OCI-LY1 (cell line): ENCODE data around the gene TTC38.
A peak's percentile ranks its signal among the peaks of the same experiment; 100 is the strongest.

Experiments used
- H2AFZ ChIP-seq: fragments of 200-600 bp; sonication (generic), shearing (Covaris generic); 2 replicates; pipeline ENCODE4 v1.6.0; 2014; ENCODE audit warnings: antibody characterized with exemption, mild to moderate bottlenecking, low read length
- H3F3A ChIP-seq: fragments of 200-600 bp; sonication (generic), shearing (Covaris generic); 2 replicates; pipeline ENCODE4 v1.6.0; 2014; ENCODE audit warnings: mild to moderate bottlenecking, antibody characterized with exemption, low read length, moderate library complexity; ENCODE audit not compliant: insufficient read depth
- H3K27ac ChIP-seq: fragments of 200-600 bp; sonication (generic); 2 replicates; pipeline ENCODE4 v1.5.1; 2014; ENCODE audit warnings: low read length, mixed run types, mild to moderate bottlenecking, low read depth; ENCODE audit not compliant: poor library complexity, severe bottlenecking
- H3K27me3 ChIP-seq: fragments of 200-600 bp; sonication (generic); 2 replicates; pipeline ENCODE4 v1.6.0; 2014; ENCODE audit warnings: antibody characterized with exemption, mild to moderate bottlenecking, low read length, moderate library complexity; ENCODE audit not compliant: insufficient read depth
- H3K36me3 ChIP-seq: fragments of 200-600 bp; sonication (generic); 2 replicates; pipeline ENCODE4 v1.6.1; 2014; ENCODE audit warnings: mild to moderate bottlenecking, antibody characterized with exemption, low read length, moderate library complexity, mixed read lengths; ENCODE audit not compliant: insufficient read depth
- H3K4me1 ChIP-seq: fragments of 200-600 bp; sonication (generic); 2 replicates; pipeline ENCODE4 v1.5.1; 2014; ENCODE audit warnings: mild to moderate bottlenecking, low read length, moderate library complexity; ENCODE audit not compliant: insufficient read depth, severe bottlenecking
- H3K4me2 ChIP-seq: fragments of 200-600 bp; sonication (generic), shearing (Covaris generic); 2 replicates; pipeline ENCODE4 v1.6.1; 2014; ENCODE audit warnings: low read length
- H3K4me3 ChIP-seq: fragments of 200-600 bp; sonication (generic); 2 replicates; pipeline ENCODE4 v1.5.1; 2014; ENCODE audit warnings: low read length, low read depth, mild to moderate bottlenecking, mixed read lengths; ENCODE audit not compliant: poor library complexity, severe bottlenecking
- H3K79me2 ChIP-seq: fragments of 200-600 bp; shearing (Covaris generic); 2 replicates; pipeline ENCODE4 v1.6.1; 2016; ENCODE audit warnings: mixed run types, low read length, mixed read lengths; ENCODE audit not compliant: insufficient read depth
- H3K9ac ChIP-seq: fragments of 200-600 bp; sonication (generic), shearing (Covaris generic); 2 replicates; pipeline ENCODE4 v1.6.1; 2014; ENCODE audit warnings: mild to moderate bottlenecking, low read length, mixed read lengths
- H3K9me2 ChIP-seq: fragments of 200-600 bp; sonication (generic), shearing (Covaris generic); 2 replicates; pipeline ENCODE4 v1.6.1; 2014; ENCODE audit warnings: low read depth, mild to moderate bottlenecking, low read length, mixed read lengths
- H3K9me3 ChIP-seq: fragments of 200-600 bp; shearing (Covaris generic); 2 replicates; pipeline ENCODE4 v1.6.1; 2014; ENCODE audit warnings: low read length, mixed read lengths
- H4K20me1 ChIP-seq: fragments of 200-600 bp; sonication (generic), shearing (Covaris generic); 2 replicates; pipeline ENCODE4 v1.6.0; 2016; ENCODE audit warnings: mild to moderate bottlenecking, low read length; ENCODE audit not compliant: insufficient read depth
- EZH2 ChIP-seq: fragments of 200-600 bp; sonication (generic), shearing (Covaris generic); IDR thresholded peaks from 2 replicates; pipeline ENCODE4 v1.8.0; 2017; ENCODE audit warnings: borderline replicate concordance, mixed run types, mild to moderate bottlenecking, antibody characterized with exemption, low read length, moderate library complexity, mixed read lengths
- TF ChIP-seq, protein P1 (sequence below): fragments of 200-600 bp; sonication (generic), shearing (Covaris generic); IDR thresholded peaks from 2 replicates; pipeline ENCODE4 v1.5.1; 2017; ENCODE audit warnings: mild to moderate bottlenecking, antibody characterized with exemption, low read length, moderate library complexity, mixed read lengths

The TTC38 gene

DNA sequence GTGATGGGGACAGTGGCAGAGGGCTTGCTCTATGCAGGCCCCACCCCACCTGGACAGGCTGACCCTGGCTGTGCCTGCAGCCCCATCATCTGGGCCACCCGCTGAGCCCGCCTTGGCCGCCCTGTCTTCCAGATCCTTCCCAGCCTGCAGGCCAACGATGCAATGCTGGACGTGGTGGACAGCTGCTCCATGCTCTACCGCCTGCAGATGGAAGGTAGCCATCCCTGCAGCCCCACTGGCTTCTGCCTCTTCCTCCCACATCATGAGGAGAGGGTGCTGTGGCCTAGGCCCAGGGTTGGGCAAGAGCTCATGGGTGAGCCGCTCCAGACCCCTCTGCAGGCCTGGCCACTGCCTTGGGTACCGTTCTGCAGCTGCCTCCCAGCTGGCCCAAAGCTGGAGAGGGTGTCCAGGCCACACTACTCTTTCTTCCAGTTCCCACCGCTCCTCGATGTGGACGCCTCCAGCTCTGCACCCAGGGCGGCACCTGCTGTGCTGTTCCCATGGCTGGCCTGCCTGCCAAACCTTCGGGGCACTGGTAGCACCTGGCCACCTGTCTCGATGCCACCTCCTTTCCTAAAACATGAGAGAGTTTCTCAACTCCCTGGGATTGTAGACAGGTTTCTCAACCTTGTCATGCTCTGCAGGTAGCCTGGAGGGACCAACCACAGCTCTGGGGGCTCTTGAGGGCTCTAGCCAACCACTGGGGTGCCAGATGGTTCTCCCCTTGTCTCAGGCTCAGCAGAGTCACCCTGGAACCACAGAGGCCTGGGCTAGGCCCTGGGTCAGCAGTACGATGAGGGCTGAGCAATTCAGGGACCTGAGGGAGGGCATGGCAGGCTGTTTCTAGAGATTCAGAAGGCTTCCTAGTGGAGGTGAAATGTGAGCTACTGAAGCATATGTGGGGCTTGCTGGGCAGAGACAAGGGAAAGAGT is 19.4 kb downstream of the TTC38 start:
- Histone ChIP-seq H3K4me1 (peaks cover 11% of the 10 kb centered on the region), H3K36me3 (no peaks in the 10 kb centered on the region; the same call in 1 of the 2 replicates), H3K9me2 (no peaks in the 10 kb centered on the region), H3K79me2 (no peaks in the 10 kb centered on the region), H2AFZ (no peak overlapping the region), H3K4me3 (no peak overlapping the region), H4K20me1 (no peaks in the 10 kb centered on the region), H3F3A (no peaks in the 10 kb centered on the region), H3K27me3 (no peaks in the 10 kb centered on the region), H3K4me2 (peak overlapping the region; percentile 32; the same call in 1 of the 2 replicates), H3K27ac (no peak overlapping the region), H3K9ac (no peak overlapping the region), H3K9me3 (no peaks in the 10 kb centered on the region)
- TF ChIP-seq EZH2 = no peak
- TF ChIP-seq, protein P1, sequence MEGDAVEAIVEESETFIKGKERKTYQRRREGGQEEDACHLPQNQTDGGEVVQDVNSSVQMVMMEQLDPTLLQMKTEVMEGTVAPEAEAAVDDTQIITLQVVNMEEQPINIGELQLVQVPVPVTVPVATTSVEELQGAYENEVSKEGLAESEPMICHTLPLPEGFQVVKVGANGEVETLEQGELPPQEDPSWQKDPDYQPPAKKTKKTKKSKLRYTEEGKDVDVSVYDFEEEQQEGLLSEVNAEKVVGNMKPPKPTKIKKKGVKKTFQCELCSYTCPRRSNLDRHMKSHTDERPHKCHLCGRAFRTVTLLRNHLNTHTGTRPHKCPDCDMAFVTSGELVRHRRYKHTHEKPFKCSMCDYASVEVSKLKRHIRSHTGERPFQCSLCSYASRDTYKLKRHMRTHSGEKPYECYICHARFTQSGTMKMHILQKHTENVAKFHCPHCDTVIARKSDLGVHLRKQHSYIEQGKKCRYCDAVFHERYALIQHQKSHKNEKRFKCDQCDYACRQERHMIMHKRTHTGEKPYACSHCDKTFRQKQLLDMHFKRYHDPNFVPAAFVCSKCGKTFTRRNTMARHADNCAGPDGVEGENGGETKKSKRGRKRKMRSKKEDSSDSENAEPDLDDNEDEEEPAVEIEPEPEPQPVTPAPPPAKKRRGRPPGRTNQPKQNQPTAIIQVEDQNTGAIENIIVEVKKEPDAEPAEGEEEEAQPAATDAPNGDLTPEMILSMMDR = no peak

DNA sequence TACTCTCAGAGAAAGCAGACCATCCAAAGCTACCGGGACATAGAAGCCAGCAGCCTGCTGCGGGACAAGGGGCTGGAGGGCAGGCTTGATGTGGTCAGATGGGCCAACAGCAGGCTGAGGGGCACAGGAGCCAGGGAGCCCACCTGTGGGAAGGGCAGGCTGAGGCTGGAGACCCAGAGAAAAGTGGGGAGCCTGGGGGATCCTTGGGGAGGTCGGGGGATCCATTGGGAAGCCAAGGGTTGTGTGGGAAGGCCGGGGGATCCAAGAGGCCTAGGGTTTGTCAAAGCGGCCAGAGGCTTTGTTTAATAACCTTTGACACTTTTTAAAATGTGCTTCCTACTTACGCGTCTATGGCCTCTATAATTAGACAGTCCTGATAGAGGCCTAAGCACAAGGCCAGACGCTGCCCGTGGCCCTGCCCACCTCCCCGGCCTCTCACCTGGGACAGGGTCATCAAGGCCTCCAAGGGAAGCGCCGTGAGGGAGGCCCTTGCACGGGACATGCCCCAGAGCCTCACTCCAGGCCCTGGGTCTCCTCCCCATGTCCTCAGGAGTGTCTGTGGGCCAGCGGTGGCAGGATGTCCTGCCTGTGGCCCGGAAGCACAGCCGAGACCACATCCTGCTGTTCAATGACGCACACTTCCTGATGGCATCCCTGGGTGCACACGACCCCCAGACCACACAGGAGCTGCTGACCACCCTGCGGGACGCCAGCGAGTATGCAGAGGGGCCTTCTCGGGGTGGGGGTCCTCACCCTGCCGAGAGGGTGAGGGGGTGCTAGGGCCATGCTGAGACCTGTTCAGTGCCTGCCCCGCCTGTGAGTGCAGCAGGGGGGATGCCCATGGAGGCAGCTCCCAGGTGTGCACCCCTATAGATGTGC is 20.3 kb downstream of the TTC38 start:
- H3K27me3 ChIP-seq = no peaks in the 10 kb centered on the region
- H3K4me2 ChIP-seq = peak overlapping the region; percentile 32; the same call in 1 of the 2 replicates
- H4K20me1 ChIP-seq = no peaks in the 10 kb centered on the region
- no peaks in the 10 kb centered on the region for H3K9me3 ChIP-seq
- no peaks in the 10 kb centered on the region for H3K79me2 ChIP-seq
- no peak overlapping the region for H3K27ac ChIP-seq
- H3K4me3 ChIP-seq = no peak overlapping the region
- H3F3A ChIP-seq = no peaks in the 10 kb centered on the region
- H3K9me2 ChIP-seq = no peaks in the 10 kb centered on the region
- peaks cover 16% of the 10 kb centered on the region for H3K4me1 ChIP-seq
- peak overlapping the region; percentile 30; the same call in 1 of the 2 replicates for H3K9ac ChIP-seq
- no peak overlapping the region for H2AFZ ChIP-seq
- H3K36me3 ChIP-seq = no peaks in the 10 kb centered on the region; the same call in 1 of the 2 replicates
- no peak for TF ChIP-seq EZH2
- TF ChIP-seq, protein P1 = no peak

DNA sequence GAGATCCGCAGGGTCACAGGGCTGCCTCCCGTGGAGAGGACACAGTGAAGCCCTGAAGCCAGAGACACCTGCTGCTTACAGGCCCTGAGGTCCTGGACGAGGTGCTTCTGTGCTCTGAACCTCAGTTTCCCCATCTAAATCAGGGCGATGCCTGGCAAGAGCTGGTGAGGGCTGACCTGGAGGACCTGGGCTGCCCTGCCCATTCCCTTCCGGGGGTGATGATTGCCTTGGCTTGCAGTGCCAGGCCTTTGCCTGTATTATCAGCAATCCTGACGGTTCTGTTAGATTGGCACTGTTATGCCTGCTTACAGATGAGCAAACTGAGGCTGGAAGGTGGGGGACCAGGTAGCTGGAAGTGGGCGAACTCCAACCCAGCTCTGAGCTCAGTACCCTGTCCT is 21.0 kb downstream of the TTC38 start:
- H3K4me3 ChIP-seq = no peak overlapping the region

More for the DNA sequence above, 21.0 kb downstream of the TTC38 start:
- no peak overlapping the region for H3K9ac ChIP-seq
- H3K4me2 ChIP-seq = no peak overlapping the region
- no peaks in the 10 kb centered on the region for H3F3A ChIP-seq
- H3K79me2 ChIP-seq = no peaks in the 10 kb centered on the region
- no peaks in the 10 kb centered on the region for H3K27me3 ChIP-seq
- no peaks in the 10 kb centered on the region for H3K9me2 ChIP-seq
- H2AFZ ChIP-seq = no peak overlapping the region
- H4K20me1 ChIP-seq = no peaks in the 10 kb centered on the region
- H3K27ac ChIP-seq = no peak overlapping the region
- TF ChIP-seq, protein P1 = no peak
- no peak for TF ChIP-seq EZH2
- H3K9me3 ChIP-seq = no peaks in the 10 kb centered on the region
- no peaks in the 10 kb centered on the region; the same call in 1 of the 2 replicates for H3K36me3 ChIP-seq
- peaks cover 24% of the 10 kb centered on the region for H3K4me1 ChIP-seq
